Measurements from ENCODE around the gene NTMT1. TPM values are rescaled to one million over a fixed set of nuclear protein-coding genes. Genes with fewer than 3 reads are reported as not detected.
A peak's percentile ranks its signal among the peaks of the same experiment; 100 is the strongest.

NTMT1 gene
- polyA plus RNA-seq, 3 donors: 16.0 to 43.9 (median 28.2) TPM

GRCh38 chr9:129633207-129633606 lies 7.2 kb downstream of the NTMT1 start:
- H2AFZ ChIP-seq (ENCODE audit: insufficient read depth, low read depth, low read length, poor library complexity, severe bottlenecking): no peak overlapping the region
- H3K9me3 ChIP-seq (replicated peaks in 1 of 2; ENCODE audit: control insufficient read depth in 1 of 2, insufficient read depth in 1 of 2, low read length in 2 of 2): no peaks in the 10 kb centered on the region
- Mint-ChIP-seq H3K4me3 (no peak overlapping the region), H3K4me1 (peaks cover 25% of the 10 kb centered on the region), H3K9me3 (no peaks in the 10 kb centered on the region), H3K27ac (peak overlapping the region in 2 of 7 donors; percentile 63 to 68), H3K27me3 (ENCODE audit: low read depth in 3 of 3) (no peaks in the 10 kb centered on the region), H3K36me3 (peaks cover 56 to 84% of the 10 kb centered on the region in 2 donors)
- peaks cover 50 to 85% of the 10 kb centered on the region in 2 donors for H3K36me3 ChIP-seq (replicated peaks in 1 of 2; ENCODE audit: control insufficient read depth in 1 of 2, insufficient read depth in 2 of 2, low read length in 2 of 2)
- no peaks in the 10 kb centered on the region for H3K27me3 ChIP-seq (ENCODE audit: control insufficient read depth in 2 of 2, insufficient read depth in 2 of 2, low read length in 2 of 2)
- intact Hi-C loops (cut with micrococcal nuclease): no loop called here
- no peak overlapping the region for H3K9ac ChIP-seq (ENCODE audit: insufficient read depth, low read length, poor library complexity, severe bottlenecking)
- 100% methylated on average over 1 of the region's 4 CpGs for WGBS (ENCODE audit: insufficient coverage)
- no peak for DNase-seq
- no peak overlapping the region for H3K4me2 ChIP-seq (replicated peaks; ENCODE audit: extremely low read depth, low read length, poor library complexity, severe bottlenecking)
- TF ChIP-seq CTCF (IDR thresholded peaks at IDR 0.05): no peak
- no peak overlapping the region for H3K4me3 ChIP-seq (replicated peaks in 1 of 3; ENCODE audit: low read depth in 2 of 3, low read length in 3 of 3)
- H3K4me1 ChIP-seq (ENCODE audit: control insufficient read depth in 1 of 2, insufficient read depth in 2 of 2, low read length in 2 of 2): peaks cover 0 to 6% of the 10 kb centered on the region in 2 donors
- H4K20me1 ChIP-seq (ENCODE audit: insufficient read depth, low read length): peaks cover 95% of the 10 kb centered on the region
- H3K79me2 ChIP-seq (ENCODE audit: insufficient read depth, low read length): peaks cover 58% of the 10 kb centered on the region
- H3K27ac ChIP-seq (ENCODE audit: low read depth in 1 of 2, low read length in 2 of 2): no peak overlapping the region

GRCh38 chr9:129633848-129634247 lies 7.9 kb downstream of the NTMT1 start:
- Mint-ChIP-seq H3K27ac (peak overlapping the region in 4 of 7 donors; percentile 2 to 77 (median 50)), H3K4me3 (no peak overlapping the region), H3K4me1 (peaks cover 23% of the 10 kb centered on the region), H3K36me3 (peaks cover 56 to 84% of the 10 kb centered on the region in 2 donors), H3K9me3 (no peaks in the 10 kb centered on the region), H3K27me3 (ENCODE audit: low read depth in 3 of 3) (no peaks in the 10 kb centered on the region)
- Histone ChIP-seq H3K27me3 (ENCODE audit: control insufficient read depth in 2 of 2, insufficient read depth in 2 of 2, low read length in 2 of 2) (no peaks in the 10 kb centered on the region), H3K4me3 (replicated peaks in 1 of 3; ENCODE audit: low read depth in 2 of 3, low read length in 3 of 3) (no peak overlapping the region), H3K36me3 (replicated peaks in 1 of 2; ENCODE audit: control insufficient read depth in 1 of 2, insufficient read depth in 2 of 2, low read length in 2 of 2) (peaks cover 56 to 92% of the 10 kb centered on the region in 2 donors), H4K20me1 (ENCODE audit: insufficient read depth, low read length) (peaks cover 95% of the 10 kb centered on the region), H3K79me2 (ENCODE audit: insufficient read depth, low read length) (peaks cover 53% of the 10 kb centered on the region), H3K4me1 (ENCODE audit: control insufficient read depth in 1 of 2, insufficient read depth in 2 of 2, low read length in 2 of 2) (peaks cover 0 to 5% of the 10 kb centered on the region in 2 donors), H3K9ac (ENCODE audit: insufficient read depth, low read length, poor library complexity, severe bottlenecking) (no peak overlapping the region), H2AFZ (ENCODE audit: insufficient read depth, low read depth, low read length, poor library complexity, severe bottlenecking) (no peak overlapping the region), H3K9me3 (replicated peaks in 1 of 2; ENCODE audit: control insufficient read depth in 1 of 2, insufficient read depth in 1 of 2, low read length in 2 of 2) (no peaks in the 10 kb centered on the region), H3K27ac (ENCODE audit: low read depth in 1 of 2, low read length in 2 of 2) (no peak overlapping the region), H3K4me2 (replicated peaks; ENCODE audit: extremely low read depth, low read length, poor library complexity, severe bottlenecking) (no peak overlapping the region)
- intact Hi-C loops (cut with micrococcal nuclease): no loop called here
- DNase-seq: no peak
- WGBS (ENCODE audit: insufficient coverage): 84% methylated on average over 13 of the region's 13 CpGs
- no peak for TF ChIP-seq CTCF (IDR thresholded peaks at IDR 0.05)
